Subcutaneous adipose tissue (tissue), 4 donors: ENCODE measurements around the gene FZD1. TPM values are rescaled to one million over a fixed set of nuclear protein-coding genes. Genes with fewer than 3 reads are reported as not detected.

ENCODE experiments used
- CTCF ChIP-seq: fragments of 450-650 bp; IDR thresholded peaks from one replicate; pipeline ENCODE4 v1.5.1; 2016; ENCODE audit warnings: low read depth, mild to moderate bottlenecking, control low read depth, antibody characterized with exemption, moderate library complexity
- total RNA-seq, 4 donors: library from RNA; depleted of rRNA; stranded (reverse); fragments of >200 nt; gene quantifications; one replicate each; pipeline ENCODE4 v1.1.0, GENCODE V29; 2016

The FZD1 gene
- total RNA-seq, 4 donors from 2014 or later, result 5.7 to 11.9 (median 7.9) TPM

- TF ChIP-seq CTCF, result no peak
Measured at GRCh38 chr7:91235211-91235832, 28.9 kb upstream of the FZD1 start.

- no peak for TF ChIP-seq CTCF
Measured at GRCh38 chr7:91239171-91239604, 25.0 kb upstream of the FZD1 start.

- TF ChIP-seq CTCF, result no peak
Measured at GRCh38 chr7:91239772-91240171, 24.5 kb upstream of the FZD1 start.

- TF ChIP-seq CTCF, result no peak
Measured at GRCh38 chr7:91240376-91240941, 23.8 kb upstream of the FZD1 start.

GRCh38 chr7:91242097-91242844 is 22.0 kb upstream of the FZD1 start:
- no peak for TF ChIP-seq CTCF

- no peak for TF ChIP-seq CTCF
Measured at GRCh38 chr7:91243591-91244301, 20.5 kb upstream of the FZD1 start.

- TF ChIP-seq CTCF, result no peak
Measured at GRCh38 chr7:91247500-91247899, 16.7 kb upstream of the FZD1 start.
